PFSK-1 (cell line): ENCODE data around the gene FGF4.

Source experiments
- FOXP2 ChIP-seq: optimal IDR thresholded peaks from 2 replicates; pipeline ENCODE3; 2011; ENCODE audit warnings: borderline replicate concordance, control low read depth, inconsistent platforms; ENCODE audit not compliant: insufficient read depth; ENCODE audit errors: extremely low read length, extremely low read depth
- POLR2AphosphoS5 ChIP-seq: IDR thresholded peaks from 2 replicates; pipeline ENCODE4 v1.6.1; 2012; ENCODE audit warnings: low read depth, mild to moderate bottlenecking, control low read depth, low read length, moderate library complexity
- REST ChIP-seq, 2 experiments: IDR thresholded peaks; 2 replicates each; pipeline versions ENCODE4 v1.6.1 to v1.8.0; 2011 to 2012; ENCODE audit warnings: low read depth in 2 of 2, low read length in 2 of 2, control low read depth in 1 of 2, inconsistent platforms in 1 of 2, mild to moderate bottlenecking in 1 of 2, moderate library complexity in 1 of 2; ENCODE audit not compliant: insufficient read depth in 1 of 2
- SIN3A ChIP-seq: IDR thresholded peaks from 2 replicates; pipeline ENCODE4 v1.6.1; 2012; ENCODE audit warnings: mild to moderate bottlenecking, low read length, moderate library complexity, borderline replicate concordance; ENCODE audit not compliant: insufficient read depth
- TAF1 ChIP-seq: IDR thresholded peaks from 2 replicates; pipeline ENCODE4 v1.6.1; 2012; ENCODE audit warnings: low read length, control low read depth, borderline replicate concordance; ENCODE audit not compliant: insufficient read depth

FGF4 gene

DNA sequence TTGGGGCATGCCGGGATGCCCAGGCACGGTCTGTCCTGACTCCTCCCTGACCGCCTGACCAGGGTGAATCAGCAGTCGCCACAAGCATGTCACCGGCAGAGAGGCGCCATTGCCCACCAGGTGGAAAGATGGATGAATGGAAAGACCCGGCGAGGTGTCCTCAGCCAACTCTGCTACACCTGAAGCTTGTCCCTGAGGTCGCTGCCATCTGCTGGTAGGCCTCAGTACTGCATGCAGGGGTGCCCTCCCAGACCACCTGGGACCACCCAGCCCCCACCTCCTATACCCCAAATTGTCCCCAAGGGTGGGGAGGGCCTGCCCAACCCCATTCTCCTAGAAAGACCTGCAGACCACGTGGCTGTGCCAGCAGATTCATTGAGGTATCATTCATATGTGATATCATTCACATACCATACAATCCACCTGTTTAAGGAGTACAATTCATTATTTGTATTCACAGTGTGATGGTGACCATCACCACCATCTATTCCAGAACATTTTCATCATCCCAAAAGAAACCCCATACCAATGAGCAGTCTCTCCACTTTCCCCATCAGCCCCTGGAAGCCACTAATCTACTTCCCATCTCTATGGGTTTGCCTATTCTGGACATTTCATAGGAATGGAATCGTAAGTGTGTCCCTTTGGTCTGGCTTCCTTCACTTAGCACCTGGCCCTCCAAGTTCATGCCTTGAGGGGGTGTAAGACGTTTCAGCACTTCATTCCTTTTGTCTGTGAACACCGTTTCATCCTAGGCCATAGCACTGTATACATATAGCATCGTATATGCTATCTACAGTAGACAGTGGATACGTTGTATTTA is 26.6 kb upstream of the FGF4 start:
- no peak for TF ChIP-seq SIN3A
- no peak for TF ChIP-seq REST (IDR thresholded peaks at IDR 0.05; ENCODE audit: insufficient read depth in 1 of 2, low read depth in 2 of 2, low read length in 2 of 2)
- no peak for TF ChIP-seq POLR2AphosphoS5
- TF ChIP-seq FOXP2, result no peak
- no peak for TF ChIP-seq TAF1

GRCh38 chr11:69800278-69800677 is 25.1 kb upstream of the FGF4 start:
- TF ChIP-seq SIN3A, result no peak
- no peak for TF ChIP-seq TAF1
- TF ChIP-seq REST (IDR thresholded peaks at IDR 0.05; ENCODE audit: insufficient read depth in 1 of 2, low read depth in 2 of 2, low read length in 2 of 2), result no peak

DNA sequence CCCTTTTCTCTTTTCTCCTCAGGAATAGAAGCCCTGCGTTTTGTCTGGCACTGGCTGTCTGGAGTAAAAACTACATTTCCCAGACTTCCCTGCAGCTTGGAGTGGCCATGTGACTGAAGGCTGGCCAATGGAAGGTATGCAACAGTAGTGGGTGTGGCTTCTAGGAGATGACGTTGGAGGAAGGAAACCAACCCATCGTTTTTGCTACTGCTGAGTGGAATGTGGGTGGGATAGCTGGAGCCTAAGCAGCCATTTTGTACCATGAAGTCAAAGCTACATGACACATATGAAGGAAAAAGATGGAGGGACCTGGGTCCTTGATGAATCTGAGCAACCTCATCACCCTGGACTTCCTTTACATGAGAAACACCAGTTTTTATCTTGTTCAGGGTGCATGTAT is 24.4 kb upstream of the FGF4 start:
- TF ChIP-seq TAF1, result no peak
- no peak for TF ChIP-seq FOXP2
- TF ChIP-seq REST (IDR thresholded peaks at IDR 0.05; ENCODE audit: insufficient read depth in 1 of 2, low read depth in 2 of 2, low read length in 2 of 2), result no peak
- no peak for TF ChIP-seq POLR2AphosphoS5
- no peak for TF ChIP-seq SIN3A

DNA sequence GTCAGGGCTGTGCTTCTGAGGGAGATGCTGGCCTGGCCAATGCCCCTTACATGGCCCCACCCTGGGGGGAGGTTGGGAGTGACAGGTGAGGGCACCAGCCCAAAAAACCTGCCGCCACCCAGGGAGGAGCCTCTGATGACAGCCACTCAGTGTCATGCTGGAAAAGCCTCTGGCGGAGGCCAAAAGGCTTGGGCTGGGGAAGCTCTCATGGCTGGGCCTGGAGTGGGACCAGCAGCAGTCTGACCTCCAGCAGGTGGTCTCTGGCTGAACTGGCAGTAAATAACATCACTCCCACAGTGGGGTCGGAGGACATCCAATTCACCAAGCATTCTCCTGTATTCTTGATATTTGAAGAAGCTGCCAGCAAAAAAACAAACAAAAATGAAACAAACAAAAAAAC is 24.0 kb upstream of the FGF4 start:
- no peak for TF ChIP-seq POLR2AphosphoS5
- no peak for TF ChIP-seq TAF1
- no peak for TF ChIP-seq SIN3A
- TF ChIP-seq FOXP2, result no peak
- no peak for TF ChIP-seq REST (IDR thresholded peaks at IDR 0.05; ENCODE audit: insufficient read depth in 1 of 2, low read depth in 2 of 2, low read length in 2 of 2)
